GM15510 (cell line): ENCODE results near the gene SEMA3E.

Experiments
- POLR2A ChIP-seq: IDR thresholded peaks from 3 replicates; pipeline ENCODE4 v1.6.1; 2011; ENCODE audit warnings: borderline replicate concordance; ENCODE audit not compliant: insufficient read length; ENCODE audit errors: extremely low read depth

Gene SEMA3E

DNA sequence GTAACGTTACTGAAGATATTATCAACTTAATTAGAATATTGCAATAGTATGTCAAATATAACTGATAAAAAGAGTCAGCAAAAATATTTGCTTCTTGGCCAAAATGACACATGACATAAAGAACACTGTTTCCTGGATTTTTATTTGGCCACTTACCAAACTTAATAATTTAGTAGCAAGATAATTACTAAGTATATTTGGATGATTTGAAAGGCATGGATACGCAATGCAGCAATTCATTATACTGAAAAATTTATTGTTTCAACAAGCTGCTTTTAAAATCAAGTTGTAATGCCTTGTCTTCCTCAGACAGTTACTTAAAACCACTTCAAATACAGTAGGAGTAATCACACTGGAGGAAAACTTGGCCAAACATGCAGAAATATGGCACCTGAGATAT is 234.0 kb downstream of the SEMA3E start:
- TF ChIP-seq POLR2A: no peak

DNA sequence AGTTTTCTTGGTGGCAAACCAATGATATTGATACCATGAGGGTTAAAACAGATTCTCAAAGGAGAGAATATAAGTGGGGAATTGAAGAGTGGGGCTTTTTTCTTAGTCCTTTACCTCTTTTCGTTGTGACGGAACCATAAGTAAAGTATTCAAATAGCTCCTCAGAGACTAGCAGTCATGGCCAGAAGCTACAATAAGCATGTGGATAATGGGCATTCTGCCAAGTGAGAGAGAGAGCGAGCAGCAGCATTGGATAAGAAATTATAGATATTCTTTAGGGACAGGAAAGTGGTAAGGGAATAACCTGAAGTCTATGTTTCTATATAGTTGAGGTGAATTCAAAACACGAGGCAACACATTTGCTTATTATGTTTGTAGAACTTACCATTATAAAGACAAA is 235.1 kb downstream of the SEMA3E start:
- TF ChIP-seq POLR2A: no peak

DNA sequence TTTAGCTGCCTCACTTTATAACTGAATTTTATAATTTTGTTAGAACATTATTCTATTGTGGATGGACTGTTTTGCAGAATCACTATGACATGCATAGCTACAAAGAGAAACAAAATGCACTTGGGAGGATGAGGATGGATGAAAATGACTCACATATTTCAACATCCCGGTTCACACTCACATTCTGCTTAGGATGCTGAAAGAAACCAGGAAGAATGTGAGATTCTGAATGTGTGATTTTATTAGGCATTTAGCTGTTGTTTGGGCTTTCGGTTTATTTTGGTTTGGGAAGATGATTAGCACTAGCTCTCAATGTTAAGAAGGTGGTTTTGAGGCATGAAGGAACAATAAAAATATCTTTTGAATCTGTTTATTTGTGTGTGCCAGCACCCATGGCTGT is 235.5 kb downstream of the SEMA3E start:
- no peak for TF ChIP-seq POLR2A

GRCh38 chr7:83410989-83411591 is 237.8 kb downstream of the SEMA3E start:
- TF ChIP-seq POLR2A: no peak

DNA sequence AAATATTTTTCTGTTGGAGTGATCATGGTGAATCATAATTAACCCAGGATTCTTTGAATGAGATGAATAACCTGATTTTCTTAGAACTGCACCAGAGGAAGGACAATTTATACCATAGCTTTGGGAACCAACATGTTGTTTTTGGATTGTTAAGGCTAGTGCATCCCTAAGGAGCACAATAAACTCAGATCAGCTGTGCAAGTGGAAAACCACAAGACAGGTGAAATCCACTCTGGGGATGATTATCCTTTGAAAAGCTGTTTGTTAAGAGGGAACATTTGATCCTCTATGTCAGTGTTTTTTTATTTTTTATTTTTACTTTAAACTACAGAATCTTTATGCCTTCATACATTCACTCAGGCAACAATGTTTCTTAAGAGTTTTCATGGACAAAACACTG is 254.2 kb downstream of the SEMA3E start:
- TF ChIP-seq POLR2A: no peak

- TF ChIP-seq POLR2A: no peak
Measured at GRCh38 chr7:83388436-83388835, 260.5 kb downstream of the SEMA3E start.

DNA sequence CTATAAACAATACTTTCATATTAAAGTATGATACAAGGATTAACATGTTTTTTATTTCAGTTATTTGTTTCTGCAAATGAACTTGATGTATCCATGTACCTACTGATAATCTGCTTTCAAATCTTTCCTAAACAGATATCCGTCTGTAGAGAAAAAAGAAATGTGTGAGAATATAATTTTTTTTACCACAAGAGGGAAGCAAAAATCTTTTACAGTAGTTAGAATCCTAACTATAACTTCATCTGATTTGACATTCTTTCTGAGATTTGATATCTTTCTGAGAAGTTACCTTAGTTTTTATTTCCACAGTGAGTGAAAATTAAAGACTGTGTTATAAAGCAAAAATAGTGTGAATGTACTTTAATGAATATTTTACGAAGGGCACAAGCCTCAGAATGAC is 282.3 kb downstream of the SEMA3E start:
- no peak for TF ChIP-seq POLR2A

GRCh38 chr7:83365746-83366145 is 283.2 kb downstream of the SEMA3E start:
- TF ChIP-seq POLR2A: no peak

DNA sequence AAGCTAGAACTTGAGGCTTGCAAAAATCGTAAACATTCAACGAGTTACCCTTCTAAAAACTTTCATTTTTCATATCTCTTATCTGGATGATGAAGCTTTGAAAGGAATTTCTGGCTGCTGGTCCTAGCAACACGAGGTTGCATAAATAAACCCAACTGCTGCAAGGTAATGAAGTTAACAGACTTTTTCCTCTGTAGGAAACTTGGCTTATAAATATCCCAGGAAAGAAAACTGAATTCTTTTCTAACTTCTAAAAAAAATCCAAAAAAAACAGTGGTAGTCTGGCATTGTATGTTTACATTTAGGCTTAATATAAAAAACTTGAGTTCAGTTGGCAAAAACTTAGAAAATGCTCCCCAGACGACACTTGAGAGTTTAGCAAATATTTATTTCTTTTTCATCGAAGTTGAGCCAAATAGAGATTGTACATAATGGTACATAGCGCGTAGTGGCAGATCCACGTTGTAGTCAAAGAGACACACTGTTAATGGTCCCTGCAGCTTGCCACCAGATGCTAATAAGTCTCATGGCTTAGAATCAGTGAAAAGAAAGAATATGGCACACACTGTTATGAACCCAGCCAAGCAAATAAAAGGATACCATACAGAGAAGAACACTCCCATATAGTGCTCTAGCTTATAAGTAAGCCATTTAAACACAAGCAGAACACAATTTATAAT is 285.9 kb downstream of the SEMA3E start:
- TF ChIP-seq POLR2A: no peak

DNA sequence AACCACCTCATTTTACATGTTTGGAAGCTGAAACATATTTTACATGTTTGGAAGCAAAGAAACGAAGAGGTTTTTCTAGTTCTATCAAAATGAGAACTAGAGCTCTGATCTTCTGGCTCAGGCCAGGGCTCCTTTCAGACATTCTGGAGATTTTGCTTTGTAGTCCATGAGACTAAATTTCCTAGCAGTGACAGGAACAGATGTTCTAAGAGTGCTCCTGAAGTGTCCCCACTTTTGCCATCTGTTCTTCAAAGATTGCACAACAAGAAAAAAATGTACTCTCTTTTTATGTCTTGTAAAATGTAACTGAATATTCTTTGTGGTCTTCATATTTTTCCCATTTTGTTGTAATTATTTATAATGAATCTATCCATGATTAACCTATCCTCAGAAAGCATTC is 289.8 kb downstream of the SEMA3E start:
- no peak for TF ChIP-seq POLR2A

GRCh38 chr7:83355143-83355542 is 293.8 kb downstream of the SEMA3E start:
- no peak for TF ChIP-seq POLR2A

DNA sequence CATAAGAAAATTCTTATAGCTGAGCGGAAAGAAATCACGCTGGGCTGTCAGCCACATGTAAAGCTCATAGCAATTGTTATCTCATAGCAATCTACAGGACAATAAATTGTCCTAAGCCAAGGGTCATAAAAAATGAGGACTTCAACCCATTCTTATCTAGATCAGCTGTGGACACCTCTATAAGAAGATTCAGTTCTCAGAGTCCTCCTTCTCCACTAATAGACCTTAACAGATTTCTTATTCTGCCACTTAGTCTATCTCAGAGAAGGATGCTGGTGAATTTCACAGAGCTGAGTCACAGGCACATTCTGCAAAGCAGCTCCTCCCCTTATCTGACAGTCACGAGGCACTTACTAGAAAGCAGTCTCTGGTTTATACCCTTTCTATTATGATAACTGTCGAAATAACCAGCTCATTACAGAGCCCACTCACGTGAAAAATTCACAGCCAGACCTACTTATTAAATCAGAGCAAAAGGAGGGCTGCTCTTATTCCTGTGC is 300.9 kb downstream of the SEMA3E start:
- TF ChIP-seq POLR2A: no peak

GRCh38 chr7:83339907-83340306 is 309.0 kb downstream of the SEMA3E start:
- no peak for TF ChIP-seq POLR2A

DNA sequence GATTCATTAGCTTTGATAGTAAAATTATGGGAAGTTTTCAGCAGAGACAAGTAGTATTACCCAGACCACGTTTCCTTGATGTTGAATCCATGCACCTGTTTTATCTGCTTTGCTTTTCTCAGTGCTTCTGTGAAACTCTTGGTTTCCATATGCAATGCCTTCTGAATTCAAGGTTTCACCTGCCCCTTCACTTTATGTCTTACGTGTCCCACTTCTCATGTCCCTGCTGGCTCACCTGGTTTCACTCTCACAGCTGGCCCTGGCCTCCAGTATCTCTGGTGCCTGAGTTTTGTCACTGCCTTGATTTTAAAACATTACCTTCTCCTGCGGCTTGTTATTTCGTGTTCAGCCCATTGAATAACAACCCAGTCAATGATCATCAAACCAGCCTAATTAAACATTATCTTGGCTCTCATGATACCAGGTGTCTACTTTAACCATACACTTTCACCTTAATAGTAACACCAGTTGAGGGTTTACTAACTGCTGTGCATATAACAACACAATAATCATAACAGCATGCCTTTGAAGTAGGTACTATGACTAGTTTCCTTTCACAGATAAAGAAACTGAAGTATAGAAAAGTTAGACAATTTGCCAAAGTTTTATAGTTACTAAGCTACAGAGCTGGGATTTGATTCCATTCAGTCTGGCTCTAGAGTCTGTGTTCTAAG is 310.5 kb downstream of the SEMA3E start:
- no peak for TF ChIP-seq POLR2A

GRCh38 chr7:83337050-83337449 is 311.9 kb downstream of the SEMA3E start:
- TF ChIP-seq POLR2A: no peak

DNA sequence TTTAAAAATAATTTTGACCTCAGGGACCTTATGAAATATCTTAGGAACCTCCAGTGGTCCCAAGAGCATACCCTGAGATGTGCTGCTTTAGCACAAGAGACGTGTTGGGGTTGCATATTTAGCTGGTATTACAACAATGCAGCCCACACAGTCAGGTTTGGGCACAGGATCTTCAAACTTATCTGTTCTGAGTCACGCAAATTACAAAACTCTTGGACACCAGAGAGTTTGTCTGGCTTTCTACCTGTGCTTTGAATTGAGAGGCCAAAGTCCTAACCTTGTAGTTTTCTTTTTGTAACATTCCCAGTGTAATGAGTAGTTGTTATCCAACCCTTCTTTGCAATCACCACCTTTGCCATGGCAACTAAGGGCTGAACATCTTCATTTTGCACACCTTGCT is 322.7 kb downstream of the SEMA3E start:
- no peak for TF ChIP-seq POLR2A
